Fibroblast of lung (primary cell): Measurements from ENCODE around the gene APBB2. TPM values are rescaled to one million over a fixed set of nuclear protein-coding genes. Genes with fewer than 3 reads are reported as not detected.

Source experiments
- DNase-seq, 2 donors: peaks; one replicate each; pipeline versions ENCODE4 v3.0.0 to v3.0.0-alpha.2; 2010; ENCODE audit warnings: low read depth in 2 of 2
- H2AFZ ChIP-seq: 2 replicates; pipeline ENCODE4 v1.5.1; 2012; ENCODE audit warnings: low read length, control low read depth, inconsistent platforms
- H3K27ac ChIP-seq: 2 replicates; pipeline ENCODE4 v1.5.1; 2011; ENCODE audit warnings: low read length, control low read depth; ENCODE audit not compliant: insufficient read depth
- H3K27me3 ChIP-seq: 2 replicates; pipeline ENCODE4 v1.5.1; 2011; ENCODE audit warnings: mild to moderate bottlenecking, low read length; ENCODE audit not compliant: control insufficient read depth, insufficient read depth
- H3K36me3 ChIP-seq: 2 replicates; pipeline ENCODE4 v1.5.1; 2011; ENCODE audit warnings: low read length; ENCODE audit not compliant: control insufficient read depth, insufficient read depth
- H3K4me1 ChIP-seq: 2 replicates; pipeline ENCODE4 v1.5.1; 2011; ENCODE audit warnings: low read length; ENCODE audit not compliant: control insufficient read depth, insufficient read depth; ENCODE audit errors: extremely low read depth
- H3K4me2 ChIP-seq: 2 replicates; pipeline ENCODE4 v1.5.1; 2011; ENCODE audit warnings: low read length, control low read depth; ENCODE audit not compliant: insufficient read depth; ENCODE audit errors: extremely low read depth
- H3K4me3 ChIP-seq, 4 experiments: fragments of 200-600 bp in 1 of 4; sonication (generic) in 1 of 4; replicated peaks in 1 of 4; 2 replicates each; pipeline ENCODE4 v1.5.1; 2011 to 2016; ENCODE audit warnings: low read length in 4 of 4, low read depth in 3 of 4, mild to moderate bottlenecking in 3 of 4, control low read depth in 2 of 4, inconsistent platforms in 1 of 4, mixed read lengths in 1 of 4; ENCODE audit not compliant: insufficient read depth in 1 of 4; ENCODE audit errors: control extremely low read depth in 1 of 4
- H3K79me2 ChIP-seq: 2 replicates; pipeline ENCODE4 v1.5.1; 2012; ENCODE audit warnings: mild to moderate bottlenecking, low read length, inconsistent platforms; ENCODE audit not compliant: control insufficient read depth, insufficient read depth
- H3K9ac ChIP-seq: 2 replicates; pipeline ENCODE4 v1.5.1; 2011; ENCODE audit warnings: mild to moderate bottlenecking, low read length, control low read depth; ENCODE audit not compliant: insufficient read depth
- H3K9me3 ChIP-seq: 2 replicates; pipeline ENCODE4 v1.5.1; 2012; ENCODE audit warnings: low read depth, low read length; ENCODE audit not compliant: control insufficient read depth, insufficient read depth
- H4K20me1 ChIP-seq: 2 replicates; pipeline ENCODE4 v1.5.1; 2011; ENCODE audit warnings: low read length; ENCODE audit not compliant: control insufficient read depth, insufficient read depth; ENCODE audit errors: extremely low read depth
- EZH2 ChIP-seq: IDR thresholded peaks from 2 replicates; pipeline ENCODE4 v1.5.1; 2012; ENCODE audit warnings: low read length, control low read depth, mild to moderate bottlenecking; ENCODE audit errors: missing control alignments
- polyA plus RNA-seq, 2 donors: library from polyadenylated mRNA; depleted of rRNA in 1 of 2; stranded (reverse) in 1 of 2; unstranded in 1 of 2; fragments of >200 nt; gene quantifications; 2 replicates each; pipeline ENCODE4 v1.2.1, GENCODE V29; 2011 to 2012; ENCODE audit warnings: missing spikeins in 1 of 2
- total RNA-seq: library from RNA; depleted of rRNA; stranded (reverse); fragments of >200 nt; gene quantifications from 2 replicates; pipeline ENCODE4 v1.2.1, GENCODE V29; 2014
- TF ChIP-seq, protein P1 (sequence below), 2 donors: IDR thresholded peaks in 1 of 2; conservative IDR thresholded peaks in 1 of 2; 1 replicate in 1 of 2; 2 replicates in 1 of 2; pipeline ENCODE4 v1.5.1; 2011 to 2012; ENCODE audit warnings: low read length in 2 of 2, control low read depth in 1 of 2, inconsistent platforms in 1 of 2, low read depth in 1 of 2, mild to moderate bottlenecking in 1 of 2

The APBB2 gene
- total and polyA plus RNA-seq, 2 donors (not counting 1 experiment from before 2014, with no cell fraction given), result 25.1 to 29.8 TPM

DNA sequence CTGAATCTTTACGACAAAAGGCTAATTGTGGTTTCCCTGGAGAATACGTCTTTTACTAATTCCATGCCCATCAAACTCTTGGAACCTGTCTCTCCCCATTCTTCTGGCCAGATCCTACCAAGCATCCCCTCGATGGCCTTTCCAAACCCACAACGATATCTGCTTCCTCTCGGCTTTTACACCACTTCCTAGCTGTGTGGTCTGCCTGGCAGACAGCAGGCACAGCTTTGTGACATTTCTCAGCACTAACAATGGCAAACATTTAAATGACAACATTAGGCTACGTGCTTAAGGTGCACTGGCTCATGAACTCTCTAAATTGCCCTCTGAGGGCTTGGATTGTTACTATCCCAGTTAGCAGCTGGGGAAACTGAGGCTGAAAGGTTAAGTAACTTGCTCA lies 323.6 kb downstream of the APBB2 start:
- H3K4me2 ChIP-seq, result no peak overlapping the region
- no peak overlapping the region for H3K4me3 ChIP-seq
- no peaks in the 10 kb centered on the region for H3K27me3 ChIP-seq
- H2AFZ ChIP-seq, result no peak overlapping the region
- H3K9me3 ChIP-seq, result no peaks in the 10 kb centered on the region
- H3K4me1 ChIP-seq, result peaks cover 2% of the 10 kb centered on the region
- no peak for TF ChIP-seq EZH2
- TF ChIP-seq, protein P1, sequence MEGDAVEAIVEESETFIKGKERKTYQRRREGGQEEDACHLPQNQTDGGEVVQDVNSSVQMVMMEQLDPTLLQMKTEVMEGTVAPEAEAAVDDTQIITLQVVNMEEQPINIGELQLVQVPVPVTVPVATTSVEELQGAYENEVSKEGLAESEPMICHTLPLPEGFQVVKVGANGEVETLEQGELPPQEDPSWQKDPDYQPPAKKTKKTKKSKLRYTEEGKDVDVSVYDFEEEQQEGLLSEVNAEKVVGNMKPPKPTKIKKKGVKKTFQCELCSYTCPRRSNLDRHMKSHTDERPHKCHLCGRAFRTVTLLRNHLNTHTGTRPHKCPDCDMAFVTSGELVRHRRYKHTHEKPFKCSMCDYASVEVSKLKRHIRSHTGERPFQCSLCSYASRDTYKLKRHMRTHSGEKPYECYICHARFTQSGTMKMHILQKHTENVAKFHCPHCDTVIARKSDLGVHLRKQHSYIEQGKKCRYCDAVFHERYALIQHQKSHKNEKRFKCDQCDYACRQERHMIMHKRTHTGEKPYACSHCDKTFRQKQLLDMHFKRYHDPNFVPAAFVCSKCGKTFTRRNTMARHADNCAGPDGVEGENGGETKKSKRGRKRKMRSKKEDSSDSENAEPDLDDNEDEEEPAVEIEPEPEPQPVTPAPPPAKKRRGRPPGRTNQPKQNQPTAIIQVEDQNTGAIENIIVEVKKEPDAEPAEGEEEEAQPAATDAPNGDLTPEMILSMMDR (conservative IDR thresholded peaks at IDR 0.05 in 1 of 2, IDR thresholded peaks at IDR 0.05 in 1 of 2; ENCODE audit: low read depth in 1 of 2, low read length in 2 of 2), result no peak
- H4K20me1 ChIP-seq, result no peaks in the 10 kb centered on the region
- H3K36me3 ChIP-seq, result peaks cover 1% of the 10 kb centered on the region
- no peak for DNase-seq
- H3K27ac ChIP-seq, result no peak overlapping the region
- no peak overlapping the region for H3K9ac ChIP-seq
- H3K79me2 ChIP-seq, result no peaks in the 10 kb centered on the region

DNA sequence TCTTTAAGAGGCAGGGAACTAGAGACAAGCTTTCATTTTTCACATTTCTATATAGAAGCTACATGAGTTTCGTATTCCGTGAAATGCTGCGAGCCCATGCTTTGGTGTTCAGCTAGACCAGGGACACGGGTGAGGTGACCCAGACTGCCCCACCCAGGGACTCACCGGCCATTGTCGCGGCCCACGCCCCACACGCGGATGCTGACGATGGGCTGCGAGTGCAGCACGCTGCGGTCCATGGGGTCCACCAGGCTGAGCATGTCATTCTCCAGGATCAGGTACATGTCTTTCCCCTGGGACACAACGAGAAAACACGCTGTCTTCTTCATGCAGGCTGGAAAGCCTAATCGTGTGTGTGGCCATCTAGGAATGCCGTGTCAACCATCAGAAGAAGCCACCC lies 324.1 kb downstream of the APBB2 start:
- H3K4me2 ChIP-seq, result no peak overlapping the region
- no peak overlapping the region for H3K4me3 ChIP-seq
- H3K27me3 ChIP-seq, result no peaks in the 10 kb centered on the region
- H3K27ac ChIP-seq, result no peak overlapping the region
- H2AFZ ChIP-seq, result no peak overlapping the region
- peaks cover 2% of the 10 kb centered on the region for H3K4me1 ChIP-seq
- no peak for DNase-seq
- no peaks in the 10 kb centered on the region for H3K79me2 ChIP-seq
- H4K20me1 ChIP-seq, result no peaks in the 10 kb centered on the region
- no peaks in the 10 kb centered on the region for H3K9me3 ChIP-seq
- no peak overlapping the region for H3K9ac ChIP-seq
- H3K36me3 ChIP-seq, result peaks cover 1% of the 10 kb centered on the region
- TF ChIP-seq EZH2, result no peak
- TF ChIP-seq, protein P1 (conservative IDR thresholded peaks at IDR 0.05 in 1 of 2, IDR thresholded peaks at IDR 0.05 in 1 of 2; ENCODE audit: low read depth in 1 of 2, low read length in 2 of 2), result no peak

DNA sequence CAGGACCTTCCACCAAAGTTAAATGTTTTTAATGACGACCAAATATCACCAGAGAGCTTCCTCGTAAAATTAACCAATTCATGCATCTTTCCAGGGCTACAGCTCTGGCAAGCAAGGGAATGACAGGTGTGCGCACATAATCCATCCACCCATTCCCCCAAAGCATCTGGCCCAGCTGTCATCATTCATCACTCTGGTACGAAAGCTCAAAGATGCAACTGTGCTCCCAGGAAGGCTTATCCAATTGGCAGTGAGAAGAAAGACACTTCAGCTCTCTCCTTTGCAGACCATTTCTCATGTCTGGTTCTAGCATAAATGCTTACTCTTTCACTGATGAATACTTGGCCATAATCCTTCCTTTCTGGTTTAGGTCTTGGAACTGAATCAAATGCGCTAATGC lies 325.4 kb downstream of the APBB2 start:
- H3K9ac ChIP-seq, result no peak overlapping the region
- peaks cover 2% of the 10 kb centered on the region for H3K4me1 ChIP-seq
- no peak overlapping the region for H3K27ac ChIP-seq
- no peaks in the 10 kb centered on the region for H3K79me2 ChIP-seq
- H3K4me2 ChIP-seq, result no peak overlapping the region
- peaks cover 1% of the 10 kb centered on the region for H3K36me3 ChIP-seq
- no peak overlapping the region for H3K4me3 ChIP-seq
- TF ChIP-seq, protein P1 (conservative IDR thresholded peaks at IDR 0.05 in 1 of 2, IDR thresholded peaks at IDR 0.05 in 1 of 2; ENCODE audit: low read depth in 1 of 2, low read length in 2 of 2), result no peak
- no peak for TF ChIP-seq EZH2
- DNase-seq, result no peak
- H3K27me3 ChIP-seq, result no peaks in the 10 kb centered on the region
- H4K20me1 ChIP-seq, result no peaks in the 10 kb centered on the region
- no peaks in the 10 kb centered on the region for H3K9me3 ChIP-seq
- H2AFZ ChIP-seq, result no peak overlapping the region
